ENCODE measurements around the gene DNAJB6.

Gene DNAJB6

DNA sequence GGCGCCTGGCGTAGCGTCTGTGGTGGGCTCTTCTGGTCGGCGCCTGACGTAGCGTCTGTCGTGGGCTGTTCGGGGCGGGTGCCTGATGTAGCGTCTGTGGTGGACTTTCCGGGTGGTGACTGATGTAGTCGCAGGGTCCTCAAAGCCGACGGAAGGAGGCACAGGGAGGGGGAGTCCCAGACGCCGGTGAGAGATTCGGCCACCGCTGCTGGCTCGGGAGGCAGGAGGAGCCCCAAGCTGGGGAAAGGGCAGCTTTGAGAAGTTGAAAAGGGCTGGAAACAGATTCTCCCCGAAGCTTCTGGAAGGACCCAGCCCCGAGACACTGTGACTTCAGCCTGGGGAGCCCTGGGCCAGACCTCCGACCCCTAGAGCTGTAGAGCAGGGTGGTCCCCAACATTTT, 105.7 kb downstream of the DNAJB6 start:
- TF ChIP-seq, protein P1, sequence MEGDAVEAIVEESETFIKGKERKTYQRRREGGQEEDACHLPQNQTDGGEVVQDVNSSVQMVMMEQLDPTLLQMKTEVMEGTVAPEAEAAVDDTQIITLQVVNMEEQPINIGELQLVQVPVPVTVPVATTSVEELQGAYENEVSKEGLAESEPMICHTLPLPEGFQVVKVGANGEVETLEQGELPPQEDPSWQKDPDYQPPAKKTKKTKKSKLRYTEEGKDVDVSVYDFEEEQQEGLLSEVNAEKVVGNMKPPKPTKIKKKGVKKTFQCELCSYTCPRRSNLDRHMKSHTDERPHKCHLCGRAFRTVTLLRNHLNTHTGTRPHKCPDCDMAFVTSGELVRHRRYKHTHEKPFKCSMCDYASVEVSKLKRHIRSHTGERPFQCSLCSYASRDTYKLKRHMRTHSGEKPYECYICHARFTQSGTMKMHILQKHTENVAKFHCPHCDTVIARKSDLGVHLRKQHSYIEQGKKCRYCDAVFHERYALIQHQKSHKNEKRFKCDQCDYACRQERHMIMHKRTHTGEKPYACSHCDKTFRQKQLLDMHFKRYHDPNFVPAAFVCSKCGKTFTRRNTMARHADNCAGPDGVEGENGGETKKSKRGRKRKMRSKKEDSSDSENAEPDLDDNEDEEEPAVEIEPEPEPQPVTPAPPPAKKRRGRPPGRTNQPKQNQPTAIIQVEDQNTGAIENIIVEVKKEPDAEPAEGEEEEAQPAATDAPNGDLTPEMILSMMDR (IDR thresholded peaks at IDR 0.05; ENCODE audit: extremely low read depth, insufficient read depth, missing control alignments) = no peak
- DNase-seq (ENCODE audit: low spot score) = no peak
- in situ Hi-C loops (cut with MboI; ENCODE audit: low pct_unique_long_range_greater_than_20kb, low sequenced_read_pairs, unreplicated experiment) = no loop called here

DNA sequence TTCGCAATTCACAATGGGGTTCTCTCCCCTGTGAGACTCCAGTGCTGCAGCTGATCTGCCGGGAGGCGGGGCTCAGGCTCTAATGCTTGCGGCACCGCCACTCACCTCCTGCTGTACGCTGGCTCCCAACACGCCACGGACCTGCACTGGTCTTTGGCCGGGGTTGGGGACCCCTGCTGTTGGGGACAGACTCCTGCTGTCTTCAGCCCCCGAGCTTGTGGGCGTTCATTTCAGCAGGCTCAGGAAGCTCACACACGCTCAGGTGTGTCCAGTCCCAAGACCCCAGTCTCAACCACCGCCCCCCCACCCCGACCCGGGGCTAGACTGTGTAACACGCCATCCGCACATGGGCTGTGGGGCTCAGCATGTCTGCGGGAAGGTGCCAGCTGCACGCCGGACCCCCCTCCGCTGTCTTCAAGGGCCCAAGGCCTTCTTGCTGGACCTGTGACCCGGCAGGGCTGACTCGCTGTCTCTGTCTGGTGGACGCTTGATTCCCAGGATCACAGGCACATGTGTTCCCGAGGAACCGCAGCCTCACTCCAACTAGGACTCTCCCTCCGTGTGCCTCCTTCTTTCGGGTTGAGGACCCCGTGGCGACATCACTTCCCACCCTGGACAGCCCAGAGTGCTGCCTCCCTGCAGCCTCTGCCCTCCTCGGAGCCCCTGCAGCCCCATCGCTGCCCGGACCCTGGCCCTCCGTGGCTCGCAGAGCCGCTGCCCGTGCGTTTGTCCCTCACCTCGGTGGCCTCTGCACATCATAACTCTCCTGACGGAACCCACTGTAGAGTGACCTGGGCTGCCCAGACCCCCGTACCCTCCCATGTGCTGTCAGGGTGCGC, 106.4 kb downstream of the DNAJB6 start:
- TF ChIP-seq, protein P1 (IDR thresholded peaks at IDR 0.05; ENCODE audit: extremely low read depth, insufficient read depth, missing control alignments) = no peak
- in situ Hi-C loops (cut with MboI; ENCODE audit: low pct_unique_long_range_greater_than_20kb, low sequenced_read_pairs, unreplicated experiment) = no loop called here
- DNase-seq (ENCODE audit: low spot score) = no peak

GRCh38 chr7:157444011-157444842, 107.4 kb downstream of the DNAJB6 start:
- DNase-seq (ENCODE audit: low spot score) = no peak
- in situ Hi-C loops (cut with MboI; ENCODE audit: low pct_unique_long_range_greater_than_20kb, low sequenced_read_pairs, unreplicated experiment) = no loop called here
- TF ChIP-seq, protein P1 (IDR thresholded peaks at IDR 0.05; ENCODE audit: extremely low read depth, insufficient read depth, missing control alignments) = no peak

GRCh38 chr7:157444843-157445135, 108.0 kb downstream of the DNAJB6 start:
- in situ Hi-C loops (cut with MboI; ENCODE audit: low pct_unique_long_range_greater_than_20kb, low sequenced_read_pairs, unreplicated experiment) = no loop called here
- TF ChIP-seq, protein P1 (IDR thresholded peaks at IDR 0.05; ENCODE audit: extremely low read depth, insufficient read depth, missing control alignments) = no peak
- no peak for DNase-seq (ENCODE audit: low spot score)

DNA sequence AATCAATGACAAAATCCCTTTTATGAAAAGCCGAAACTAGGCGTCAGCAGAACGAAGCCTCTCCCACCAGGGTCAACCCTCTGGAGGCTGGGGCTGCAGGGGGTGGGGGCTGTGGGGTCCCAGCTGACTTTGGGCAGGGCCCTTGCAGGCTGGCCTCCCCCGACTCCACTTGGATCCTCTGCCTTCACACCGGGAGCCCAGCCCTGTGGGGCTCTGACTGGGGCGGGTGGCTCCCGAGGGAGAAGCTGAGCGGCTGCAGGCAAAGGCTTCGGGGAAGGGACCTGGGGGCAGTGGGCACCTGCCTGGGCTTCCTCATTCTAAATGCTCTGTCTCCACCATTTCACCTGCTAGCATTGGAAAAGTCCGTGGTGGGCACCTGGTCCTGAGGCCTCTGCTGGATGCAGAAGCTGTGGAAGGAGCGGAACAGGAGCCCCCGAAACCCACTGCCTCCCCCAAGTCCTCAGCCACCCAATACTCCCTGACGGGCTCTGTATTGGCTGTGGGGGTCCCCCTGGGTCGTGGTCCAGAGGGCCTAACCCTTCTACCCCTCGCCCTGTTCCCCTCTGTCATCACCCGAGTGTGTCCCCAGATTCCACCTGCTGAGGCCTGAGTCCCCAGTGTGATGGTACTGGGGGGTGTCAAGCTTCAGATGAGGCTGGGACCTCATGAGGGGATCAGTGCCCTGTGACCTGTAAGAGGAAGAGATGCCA, 108.6 kb downstream of the DNAJB6 start:
- no peak for DNase-seq (ENCODE audit: low spot score)
- TF ChIP-seq, protein P1 (IDR thresholded peaks at IDR 0.05; ENCODE audit: extremely low read depth, insufficient read depth, missing control alignments) = no peak
- in situ Hi-C loops (cut with MboI; ENCODE audit: low pct_unique_long_range_greater_than_20kb, low sequenced_read_pairs, unreplicated experiment) = no loop called here

DNA sequence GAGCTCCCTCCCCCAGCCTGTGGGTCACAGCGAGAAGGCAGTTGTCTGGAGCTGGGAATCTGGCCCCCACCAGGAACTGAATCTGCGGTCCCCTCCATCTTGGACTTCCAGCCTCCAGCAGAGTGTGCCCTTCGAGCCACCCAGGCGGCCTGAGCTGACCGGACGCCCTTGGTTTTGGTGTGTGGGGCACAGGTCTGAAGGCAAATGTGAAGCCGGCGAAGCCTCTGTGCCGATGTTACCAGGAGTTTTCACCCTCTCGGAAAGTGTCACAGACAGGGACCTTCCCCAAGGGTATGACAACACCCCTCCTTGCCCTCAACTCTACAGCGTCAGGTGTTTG, 109.1 kb downstream of the DNAJB6 start:
- TF ChIP-seq, protein P1 (IDR thresholded peaks at IDR 0.05; ENCODE audit: extremely low read depth, insufficient read depth, missing control alignments) = no peak
- in situ Hi-C loops (cut with MboI; ENCODE audit: low pct_unique_long_range_greater_than_20kb, low sequenced_read_pairs, unreplicated experiment) = no loop called here
- no peak for DNase-seq (ENCODE audit: low spot score)
